NT2/D1 (cell line): Measurements from ENCODE around the gene CTNND1.

Experiments used
- DNase-seq: peaks from one replicate; pipeline ENCODE4 v3.0.0-alpha.2; 2011; ENCODE audit warnings: low read depth, low spot score
- H3K27me3 ChIP-seq: 2 replicates; pipeline ENCODE4 v1.6.0; 2011; ENCODE audit warnings: mild to moderate bottlenecking; ENCODE audit not compliant: insufficient read length, insufficient read depth
- H3K36me3 ChIP-seq: 2 replicates; pipeline ENCODE4 v1.6.1; 2011; ENCODE audit warnings: mild to moderate bottlenecking, low read length, mixed read lengths; ENCODE audit not compliant: insufficient read depth, insufficient read length
- H3K4me1 ChIP-seq: 2 replicates; pipeline ENCODE4 v1.5.1; 2011; ENCODE audit not compliant: insufficient read depth, insufficient read length
- H3K4me3 ChIP-seq: 2 replicates; pipeline ENCODE4 v1.5.1; 2011; ENCODE audit warnings: low read depth; ENCODE audit not compliant: insufficient read length
- H3K9ac ChIP-seq: 2 replicates; pipeline ENCODE4 v1.6.0; 2011; ENCODE audit warnings: low read depth; ENCODE audit not compliant: insufficient read length
- H3K9me3 ChIP-seq: 2 replicates; pipeline ENCODE4 v1.5.1; 2011; ENCODE audit warnings: mild to moderate bottlenecking, low read length; ENCODE audit not compliant: insufficient read depth
- SUZ12 ChIP-seq: IDR thresholded peaks from 2 replicates; pipeline ENCODE4 v1.6.1; 2011; ENCODE audit not compliant: insufficient read length, insufficient read depth; ENCODE audit errors: extremely low read depth
- YY1 ChIP-seq: IDR thresholded peaks from 2 replicates; pipeline ENCODE4 v1.6.1; 2011; ENCODE audit not compliant: insufficient read length, insufficient read depth
- ZNF274 ChIP-seq: IDR thresholded peaks from 2 replicates; pipeline ENCODE4 v1.6.1; 2011; ENCODE audit warnings: mild to moderate bottlenecking, low read depth, low read length

The CTNND1 gene

GRCh38 chr11:57776031-57776521, 14.5 kb downstream of the CTNND1 start:
- Histone ChIP-seq H3K27me3 (no peaks in the 10 kb centered on the region), H3K9me3 (no peaks in the 10 kb centered on the region), H3K4me3 (no peak overlapping the region), H3K9ac (peak overlapping the region; percentile 36), H3K36me3 (peaks cover 21% of the 10 kb centered on the region), H3K4me1 (no peaks in the 10 kb centered on the region)
- TF ChIP-seq SUZ12 = no peak
- TF ChIP-seq YY1 = no peak
- no peak for TF ChIP-seq ZNF274
- DNase-seq = no peak

GRCh38 chr11:57776577-57777210, 15.1 kb downstream of the CTNND1 start:
- Histone ChIP-seq H3K36me3 (peaks cover 16% of the 10 kb centered on the region), H3K4me3 (no peak overlapping the region), H3K9ac (no peak overlapping the region), H3K9me3 (no peaks in the 10 kb centered on the region), H3K27me3 (no peaks in the 10 kb centered on the region), H3K4me1 (peaks cover 1% of the 10 kb centered on the region)
- TF ChIP-seq SUZ12 = no peak
- no peak for TF ChIP-seq YY1
- TF ChIP-seq ZNF274 = no peak
- DNase-seq = no peak

- TF ChIP-seq YY1 (no peak), SUZ12 (no peak), ZNF274 (no peak)
- Histone ChIP-seq H3K9me3 (no peaks in the 10 kb centered on the region), H3K9ac (no peak overlapping the region), H3K4me1 (peaks cover 2% of the 10 kb centered on the region), H3K4me3 (no peak overlapping the region), H3K36me3 (peaks cover 21% of the 10 kb centered on the region), H3K27me3 (no peaks in the 10 kb centered on the region)
- no peak for DNase-seq
Observed at GRCh38 chr11:57777969-57778317, 16.3 kb downstream of the CTNND1 start.

GRCh38 chr11:57778318-57779037, 16.9 kb downstream of the CTNND1 start:
- peak; percentile 95 for DNase-seq
- Histone ChIP-seq H3K9ac (peak overlapping the region; percentile 44), H3K9me3 (no peaks in the 10 kb centered on the region), H3K4me3 (no peak overlapping the region), H3K4me1 (peaks cover 2% of the 10 kb centered on the region), H3K27me3 (no peaks in the 10 kb centered on the region), H3K36me3 (peaks cover 21% of the 10 kb centered on the region)
- no peak for TF ChIP-seq SUZ12
- TF ChIP-seq YY1 = no peak
- TF ChIP-seq ZNF274 = no peak

GRCh38 chr11:57779276-57779675, 17.7 kb downstream of the CTNND1 start:
- peak; percentile 81 for DNase-seq
- Histone ChIP-seq H3K9me3 (no peaks in the 10 kb centered on the region), H3K4me1 (peaks cover 2% of the 10 kb centered on the region), H3K27me3 (no peaks in the 10 kb centered on the region), H3K36me3 (peaks cover 17% of the 10 kb centered on the region), H3K9ac (peak overlapping the region; percentile 44), H3K4me3 (no peak overlapping the region)
- TF ChIP-seq YY1 = no peak
- no peak for TF ChIP-seq ZNF274
- no peak for TF ChIP-seq SUZ12

GRCh38 chr11:57781529-57781943, 19.9 kb downstream of the CTNND1 start:
- Histone ChIP-seq H3K4me1 (peaks cover 2% of the 10 kb centered on the region), H3K4me3 (no peak overlapping the region), H3K9me3 (no peaks in the 10 kb centered on the region), H3K36me3 (peaks cover 22% of the 10 kb centered on the region), H3K9ac (no peak overlapping the region), H3K27me3 (no peaks in the 10 kb centered on the region)
- no peak for DNase-seq
- TF ChIP-seq SUZ12 = no peak
- no peak for TF ChIP-seq ZNF274
- no peak for TF ChIP-seq YY1

GRCh38 chr11:57785072-57785471, 23.5 kb downstream of the CTNND1 start:
- no peak for DNase-seq
- Histone ChIP-seq H3K36me3 (peaks cover 22% of the 10 kb centered on the region), H3K4me3 (no peak overlapping the region), H3K9ac (no peak overlapping the region), H3K9me3 (no peaks in the 10 kb centered on the region), H3K27me3 (no peaks in the 10 kb centered on the region), H3K4me1 (peaks cover 2% of the 10 kb centered on the region)
- TF ChIP-seq ZNF274 = no peak
- TF ChIP-seq YY1 = no peak
- no peak for TF ChIP-seq SUZ12
